OCI-LY3 (cell line): ENCODE measurements around the gene MMP28.

Source experiments
- H2AFZ ChIP-seq: fragments of 200-600, 300-600 bp; shearing (Covaris generic); 2 replicates; pipeline ENCODE4 v1.6.0; 2014; ENCODE audit warnings: antibody characterized with exemption, low read depth, low read length
- H3K27ac ChIP-seq: fragments of 200-600, 300-600 bp; sonication (generic); 2 replicates; pipeline ENCODE4 v1.5.1; 2014; ENCODE audit warnings: mild to moderate bottlenecking, low read length, moderate library complexity, mixed read lengths
- H3K27me3 ChIP-seq: fragments of 200-600, 300-600 bp; sonication (generic); 2 replicates; pipeline ENCODE4 v1.6.1; 2014; ENCODE audit warnings: low read depth, low read length, mixed read lengths
- H3K36me3 ChIP-seq: fragments of 200-600, 300-600 bp; sonication (generic); replicated peaks from 2 replicates; pipeline ENCODE3; 2014; ENCODE audit warnings: low read depth, low read length, mixed read lengths
- H3K4me1 ChIP-seq: fragments of 300-600, 200-600 bp; sonication (generic); 2 replicates; pipeline ENCODE4 v1.6.1; 2014; ENCODE audit warnings: low read length, mixed read lengths
- H3K4me2 ChIP-seq: fragments of 200-600, 300-600 bp; sonication (generic); 2 replicates; pipeline ENCODE4 v1.6.1; 2014; ENCODE audit warnings: low read length, mixed read lengths
- H3K4me3 ChIP-seq: fragments of 300-600, 200-600 bp; sonication (generic); 2 replicates; pipeline ENCODE4 v1.5.1; 2014; ENCODE audit warnings: antibody characterized with exemption, mild to moderate bottlenecking, low read length, moderate library complexity
- H3K79me2 ChIP-seq: fragments of 300-600, 200-600 bp; shearing (Covaris generic); 2 replicates; pipeline ENCODE4 v1.6.1; 2014; ENCODE audit warnings: mild to moderate bottlenecking, low read length, mixed read lengths
- H3K9ac ChIP-seq: fragments of 300-600, 200-600 bp; shearing (Covaris generic); 2 replicates; pipeline ENCODE4 v1.6.0; 2014; ENCODE audit warnings: mild to moderate bottlenecking, low read length, moderate library complexity
- H3K9me3 ChIP-seq: fragments of 200-600, 300-600 bp; shearing (Covaris generic); 2 replicates; pipeline ENCODE4 v1.6.1; 2014; ENCODE audit warnings: low read length, mixed read lengths; ENCODE audit not compliant: insufficient read depth
- H4K20me1 ChIP-seq: fragments of 200-600, 300-600 bp; sonication (generic); 2 replicates; pipeline ENCODE4 v1.6.1; 2016; ENCODE audit warnings: low read length, mixed read lengths; ENCODE audit not compliant: insufficient read depth
- CTCF ChIP-seq: fragments of 200-600, 300-600 bp; sonication (generic); IDR thresholded peaks from 2 replicates; pipeline ENCODE4 v1.5.1; 2014; ENCODE audit warnings: antibody characterized with exemption, low read length, low read depth
- EZH2phosphoT487 ChIP-seq: fragments of 200-600 bp; shearing (Covaris generic); IDR thresholded peaks from 2 replicates; pipeline ENCODE4 v1.6.1; 2018; ENCODE audit warnings: antibody characterized with exemption, mixed run types, low read depth

MMP28 gene

GRCh38 chr17:35763767-35764122 lies 31.7 kb downstream of the MMP28 start:
- Histone ChIP-seq H3K27ac (no peak overlapping the region), H2AFZ (no peak overlapping the region), H3K9ac (no peak overlapping the region), H3K27me3 (peaks cover 21% of the 10 kb centered on the region), H3K4me3 (peak overlapping the region; percentile 88), H3K36me3 (no peaks in the 10 kb centered on the region), H3K79me2 (no peaks in the 10 kb centered on the region), H4K20me1 (no peaks in the 10 kb centered on the region), H3K9me3 (no peaks in the 10 kb centered on the region), H3K4me2 (peak overlapping the region; percentile 94), H3K4me1 (peaks cover 7% of the 10 kb centered on the region)
- no peak for TF ChIP-seq EZH2phosphoT487
- TF ChIP-seq CTCF: no peak

DNA sequence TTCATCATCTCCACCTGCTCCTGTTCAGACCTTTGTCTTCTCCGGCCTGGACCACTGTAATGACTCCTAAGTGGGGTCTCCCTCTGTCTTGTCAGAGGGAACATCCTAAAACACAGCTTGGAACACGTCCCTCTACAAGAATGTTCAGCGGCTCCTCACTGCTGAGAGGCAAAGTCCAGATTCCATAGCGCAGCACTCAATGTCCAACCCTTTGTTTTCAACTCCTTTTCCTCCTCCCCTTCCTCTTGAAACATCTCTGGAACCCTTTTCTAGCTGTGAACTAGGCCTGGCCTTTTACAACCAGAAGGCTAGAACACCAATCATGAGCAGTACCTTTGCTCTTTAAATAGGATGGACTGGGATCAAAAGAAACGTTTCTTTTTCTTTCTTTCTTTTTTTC lies 33.8 kb downstream of the MMP28 start:
- no peaks in the 10 kb centered on the region for H3K79me2 ChIP-seq
- H3K4me2 ChIP-seq: no peak overlapping the region
- TF ChIP-seq CTCF (no peak), EZH2phosphoT487 (no peak)

GRCh38 chr17:35760587-35760986 lies 34.9 kb downstream of the MMP28 start, which contains the start of gene C17orf50:
Gene C17orf50 (plus strand): TSS chr17:35760887. CDS start chr17:35760942, 55 bp downstream.
- no peak for TF ChIP-seq CTCF
- no peak for TF ChIP-seq EZH2phosphoT487
- H3K27ac ChIP-seq: no peak within 1 kb of the TSS
- no peak within 1 kb of the TSS for H3K9ac ChIP-seq
- H3K79me2 ChIP-seq: no peaks in the 10 kb centered on the region
- H3K4me1 ChIP-seq: peaks cover 18% of the 10 kb centered on the region
- no peaks in the 10 kb centered on the region for H4K20me1 ChIP-seq
- peaks cover 10% of the 10 kb centered on the region; the same call in 1 of the 2 replicates for H3K27me3 ChIP-seq
- no peak within 1 kb of the TSS for H3K4me3 ChIP-seq
- H3K36me3 ChIP-seq: no peaks in the 10 kb centered on the region
- no peak within 1 kb of the TSS for H3K4me2 ChIP-seq
- no peak within 1 kb of the TSS for H2AFZ ChIP-seq
- no peaks in the 10 kb centered on the region for H3K9me3 ChIP-seq

More for the DNA sequence above, 33.8 kb downstream of the MMP28 start:
- H3K9ac ChIP-seq: no peak overlapping the region
- peaks cover 10% of the 10 kb centered on the region; the same call in 1 of the 2 replicates for H3K27me3 ChIP-seq
- no peaks in the 10 kb centered on the region for H3K9me3 ChIP-seq
- no peaks in the 10 kb centered on the region for H4K20me1 ChIP-seq
- H2AFZ ChIP-seq: no peak overlapping the region
- peaks cover 9% of the 10 kb centered on the region for H3K4me1 ChIP-seq
- no peak overlapping the region for H3K4me3 ChIP-seq
- H3K27ac ChIP-seq: no peak overlapping the region
- H3K36me3 ChIP-seq: no peaks in the 10 kb centered on the region

GRCh38 chr17:35757243-35757642 lies 38.2 kb downstream of the MMP28 start:
- Histone ChIP-seq H3K27ac (no peak overlapping the region), H4K20me1 (no peaks in the 10 kb centered on the region), H3K4me3 (no peak overlapping the region), H2AFZ (no peak overlapping the region), H3K27me3 (0 out of 2 replicates have a peak, but pooled peaks cover 6% of the 10 kb centered on the region), H3K79me2 (no peaks in the 10 kb centered on the region), H3K9me3 (no peaks in the 10 kb centered on the region), H3K4me2 (no peak overlapping the region), H3K4me1 (peaks cover 11% of the 10 kb centered on the region), H3K9ac (no peak overlapping the region), H3K36me3 (no peaks in the 10 kb centered on the region)
- TF ChIP-seq CTCF: no peak
- TF ChIP-seq EZH2phosphoT487: no peak
